H1 (cell line): ENCODE data around the gene NARS2. TPM values are rescaled to one million over a fixed set of nuclear protein-coding genes. Genes with fewer than 3 reads are reported as not detected.

ENCODE experiments used
- CTCF ChIA-PET: fragments of 300-600 bp; sonication (Branson Sonifier 250); formaldehyde crosslinking; loops from one replicate; lab custom pipeline; 2021; ENCODE audit not compliant: partially characterized antibody; lab: Charles Lee
- POLR2A ChIA-PET: fragments of 300-600 bp; sonication (Branson Sonifier 250); formaldehyde crosslinking; loops from one replicate; lab custom pipeline; 2021; ENCODE audit warnings: inconsistent platforms; ENCODE audit not compliant: partially characterized antibody; lab: Charles Lee
- DNase-seq, 2 experiments: peaks; one replicate each; pipeline versions ENCODE4 v3.0.0 to v3.0.0-alpha.2; 2010 to 2022; ENCODE audit warnings: low spot score in 2 of 2, low read depth in 1 of 2, mixed read lengths in 1 of 2
- FAIRE-seq: peaks from 2 replicates; lab custom pipeline; 2011; peaks lifted over from hg19 to GRCh38; lab: Jason Lieb, UNC
- H2AFZ ChIP-seq: 2 replicates; pipeline ENCODE4 v1.8.1; 2012; ENCODE audit warnings: low read length, inconsistent platforms
- H2AK5ac ChIP-seq: 2 replicates; pipeline ENCODE4 v1.6.1; 2013; ENCODE audit warnings: low read depth, low read length
- H2BK120ac ChIP-seq: replicated peaks from 2 replicates; pipeline ENCODE3; 2013; ENCODE audit warnings: low read depth, low read length, inconsistent platforms
- H2BK12ac ChIP-seq: 2 replicates; pipeline ENCODE4 v1.6.1; 2013; ENCODE audit warnings: low read depth, low read length
- H2BK15ac ChIP-seq: 2 replicates; pipeline ENCODE4 v1.6.1; 2013; ENCODE audit warnings: low read length
- H2BK20ac ChIP-seq: 2 replicates; pipeline ENCODE4 v1.6.1; 2013; ENCODE audit warnings: low read length
- H2BK5ac ChIP-seq: 2 replicates; pipeline ENCODE4 v1.6.1; 2013; ENCODE audit warnings: low read depth, low read length
- H3K14ac ChIP-seq: 2 replicates; pipeline ENCODE4 v1.6.1; 2013; ENCODE audit warnings: inconsistent platforms; ENCODE audit not compliant: insufficient read length
- H3K18ac ChIP-seq: 2 replicates; pipeline ENCODE4 v1.6.1; 2013; ENCODE audit warnings: low read length; ENCODE audit errors: extremely low read depth
- H3K23ac ChIP-seq: 2 replicates; pipeline ENCODE4 v1.6.1; 2013; ENCODE audit warnings: inconsistent platforms; ENCODE audit not compliant: insufficient read length
- H3K23me2 ChIP-seq: 2 replicates; pipeline ENCODE4 v1.6.1; 2013; ENCODE audit warnings: low read depth, low read length
- H3K27ac ChIP-seq: 2 replicates; pipeline ENCODE4 v1.6.1; 2011; ENCODE audit warnings: low read depth, low read length, inconsistent platforms
- H3K27me3 ChIP-seq, 4 experiments: replicated peaks in 1 of 4; 1 replicate in 1 of 4; 2 replicates in 3 of 4; pipeline versions ENCODE4 v1.6.1 to v1.8.1; 2011 to 2013; ENCODE audit warnings: low read length in 3 of 4, mild to moderate bottlenecking in 3 of 4, inconsistent platforms in 2 of 4, mixed read lengths in 2 of 4, moderate library complexity in 1 of 4; ENCODE audit not compliant: control insufficient read depth in 3 of 4, insufficient read depth in 3 of 4; ENCODE audit errors: extremely low read depth in 1 of 4
- H3K36me3 ChIP-seq, 4 experiments: 2 replicates each; pipeline versions ENCODE4 v1.6.1 to v1.8.1; 2011 to 2013; ENCODE audit warnings: mild to moderate bottlenecking in 4 of 4, low read length in 3 of 4, moderate library complexity in 2 of 4, control low read depth in 1 of 4, inconsistent platforms in 1 of 4; ENCODE audit not compliant: insufficient read depth in 4 of 4, control insufficient read depth in 2 of 4
- H3K4ac ChIP-seq: replicated peaks from 2 replicates; pipeline ENCODE3; 2013; ENCODE audit warnings: low read length, low read depth, mixed read lengths, inconsistent platforms; ENCODE audit not compliant: insufficient read length
- H3K4me1 ChIP-seq, 4 experiments: replicated peaks in 1 of 4; 1 replicate in 1 of 4; 2 replicates in 3 of 4; pipeline versions ENCODE4 v1.6.1 to v1.8.1; 2011 to 2013; ENCODE audit warnings: low read length in 3 of 4, inconsistent platforms in 2 of 4, mixed read lengths in 1 of 4; ENCODE audit not compliant: insufficient read depth in 4 of 4, control insufficient read depth in 3 of 4
- H3K4me2 ChIP-seq, 2 experiments: 2 replicates each; pipeline versions ENCODE4 v1.6.1 to v1.8.1; 2011 to 2013; ENCODE audit warnings: low read depth in 2 of 2, low read length in 2 of 2, control low read depth in 1 of 2, inconsistent platforms in 1 of 2, mild to moderate bottlenecking in 1 of 2; ENCODE audit not compliant: insufficient read depth in 1 of 2
- H3K4me3 ChIP-seq, 4 experiments: fragments of 200-600, 300-600 bp in 1 of 4; sonication (generic), shearing (Covaris generic), sonication (Bioruptor Twin) in 1 of 4; 2 replicates each; pipeline versions ENCODE4 v1.5.1 to v1.8.1; 2011 to 2016; ENCODE audit warnings: low read length in 4 of 4, low read depth in 3 of 4, control low read depth in 2 of 4, inconsistent platforms in 2 of 4, mild to moderate bottlenecking in 2 of 4, mixed read lengths in 1 of 4, moderate library complexity in 1 of 4; ENCODE audit not compliant: insufficient read depth in 2 of 4; ENCODE audit errors: extremely low read depth in 1 of 4
- H3K56ac ChIP-seq: replicated peaks from 2 replicates; pipeline ENCODE3; 2013; ENCODE audit warnings: low read depth, mild to moderate bottlenecking, mixed read lengths, low read length, inconsistent platforms; ENCODE audit not compliant: insufficient read length
- H3K79me1 ChIP-seq: 2 replicates; pipeline ENCODE4 v1.6.1; 2013; ENCODE audit warnings: low read depth, low read length, control low read depth
- H3K79me2 ChIP-seq, 2 experiments: 2 replicates each; pipeline versions ENCODE4 v1.6.1 to v1.8.1; 2012 to 2013; ENCODE audit warnings: low read length in 2 of 2, mild to moderate bottlenecking in 2 of 2, inconsistent platforms in 1 of 2; ENCODE audit not compliant: insufficient read depth in 2 of 2, control insufficient read depth in 1 of 2
- H3K9ac ChIP-seq, 4 experiments: replicated peaks in 1 of 4; 1 replicate in 1 of 4; 2 replicates in 3 of 4; pipeline versions ENCODE4 v1.6.1 to v1.8.1; 2011 to 2013; ENCODE audit warnings: low read depth in 3 of 4, low read length in 3 of 4, control low read depth in 2 of 4, mild to moderate bottlenecking in 2 of 4, moderate library complexity in 2 of 4, inconsistent platforms in 1 of 4; ENCODE audit errors: extremely low read depth in 1 of 4
- H3K9me3 ChIP-seq, 2 experiments: 2 replicates each; pipeline versions ENCODE4 v1.6.1 to v1.8.1; 2012 to 2013; ENCODE audit warnings: mild to moderate bottlenecking in 2 of 2, moderate library complexity in 2 of 2, control low read depth in 1 of 2, inconsistent platforms in 1 of 2, low read depth in 1 of 2, low read length in 1 of 2, mixed read lengths in 1 of 2; ENCODE audit not compliant: insufficient read depth in 2 of 2
- H4K20me1 ChIP-seq, 2 experiments: replicated peaks in 1 of 2; 2 replicates each; pipeline versions ENCODE3 to v1.8.1; 2011 to 2013; ENCODE audit warnings: inconsistent platforms in 2 of 2, low read length in 2 of 2, mild to moderate bottlenecking in 1 of 2; ENCODE audit not compliant: insufficient read depth in 2 of 2, control insufficient read depth in 1 of 2
- H4K5ac ChIP-seq: 2 replicates; pipeline ENCODE4 v1.6.1; 2013; ENCODE audit warnings: low read length, low read depth, mixed read lengths, inconsistent platforms; ENCODE audit not compliant: insufficient read length
- H4K8ac ChIP-seq: 2 replicates; pipeline ENCODE4 v1.8.0; 2013; ENCODE audit warnings: mild to moderate bottlenecking, moderate library complexity, low read length, inconsistent platforms; ENCODE audit not compliant: insufficient read depth; ENCODE audit errors: extremely low read depth
- H4K91ac ChIP-seq: replicated peaks from 2 replicates; pipeline ENCODE3; 2013; ENCODE audit warnings: low read length, mixed read lengths, inconsistent platforms; ENCODE audit not compliant: insufficient read length
- RAD21 ChIP-seq, 2 experiments: IDR thresholded peaks in 1 of 2; conservative IDR thresholded peaks in 1 of 2; 2 replicates each; pipeline ENCODE4 v1.6.1; 2011; ENCODE audit warnings: low read depth in 2 of 2, low read length in 2 of 2, improper control_type of control experiment in 1 of 2, inconsistent platforms in 1 of 2, mild to moderate bottlenecking in 1 of 2, moderate library complexity in 1 of 2
- RXRA ChIP-seq: IDR thresholded peaks from 2 replicates; pipeline ENCODE4 v1.6.1; 2011; ENCODE audit warnings: low read depth, mild to moderate bottlenecking, low read length, moderate library complexity; ENCODE audit not compliant: insufficient read depth
- SRF ChIP-seq: IDR thresholded peaks from 2 replicates; pipeline ENCODE4 v1.6.1; 2011; ENCODE audit warnings: mild to moderate bottlenecking, low read depth, low read length, moderate library complexity
- WGBS, 2 experiments: shearing (Covaris generic) in 1 of 2; methylation state at CpG; one replicate each; pipeline versions ENCODE4 v1.1.6 to v1.1.7; 2013 to 2015; ENCODE audit warnings: low lambda C conversion rate in 2 of 2, mixed read lengths in 2 of 2, inconsistent platforms in 1 of 2, low coverage in 1 of 2, missing lambda C conversion rate in 1 of 2; ENCODE audit not compliant: insufficient replicate concordance in 2 of 2, insufficient coverage in 1 of 2, insufficient read length in 1 of 2; ENCODE audit errors: extremely low coverage in 1 of 2, missing lambda C conversion rate in 1 of 2; 5-methylcytosine and 5-hydroxymethylcytosine counted together
- polyA plus RNA-seq, 7 experiments: library from polyadenylated mRNA; depleted of rRNA in 3 of 7; stranded (reverse) in 5 of 7; unstranded in 2 of 7; fragments of >200 nt in 5 of 7; fragments of 200-250 nt in 2 of 7; gene quantifications; 1 replicate in 5 of 7; 2 replicates in 1 of 7; 4 replicates in 1 of 7; pipeline versions ENCODE4 v1.2.1 to v1.2.3, GENCODE V29; 2011 to 2013; ENCODE audit warnings: missing spikeins in 2 of 7, mixed read lengths in 2 of 7
- total RNA-seq: library from RNA; stranded (reverse); fragmentation: NEBNext Ultra II Directional; extraction: Animal tissue kit (Norgen Biotek cat#: 25700); gene quantifications from 2 replicates; pipeline ENCODE4 v1.2.1, GENCODE V29; 2021

Gene NARS2
- total and polyA plus RNA-seq, 2 of the 8 experiments (the other 6 are each of a cell fraction or from before 2014, with no cell fraction given), result 26.2 to 51.6 TPM

DNA sequence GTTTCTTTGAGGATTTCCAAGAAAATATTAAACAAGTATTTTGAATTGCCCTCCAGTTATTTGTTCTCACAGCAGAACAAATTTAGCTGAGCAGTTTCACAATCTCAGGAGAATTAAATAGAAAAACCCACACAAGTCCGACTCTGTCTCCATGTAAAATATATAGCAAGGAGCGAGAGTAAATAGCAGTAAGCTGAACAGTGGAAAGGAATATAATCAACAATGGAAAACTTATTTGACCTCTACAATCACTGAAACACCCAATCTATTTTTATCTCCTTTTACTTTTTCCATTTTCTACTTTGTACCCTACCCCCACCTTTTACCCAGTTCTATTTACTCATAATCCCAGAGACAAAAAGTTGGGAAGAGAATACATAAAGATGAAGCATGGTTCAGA is 34.4 kb downstream of the NARS2 start:
- Histone ChIP-seq H3K9me3 (no peaks in the 10 kb centered on the region), H3K4me1 (no peaks in the 10 kb centered on the region), H4K20me1 (peaks cover 1 to 2% of the 10 kb centered on the region in 2 experiments), H2BK20ac (no peak overlapping the region), H4K5ac (no peak overlapping the region), H3K4me3 (no peak overlapping the region), H4K8ac (no peak overlapping the region), H3K14ac (no peak overlapping the region), H2BK5ac (no peak overlapping the region), H3K4me2 (no peak overlapping the region), H2AK5ac (no peak overlapping the region), H3K9ac (no peak overlapping the region), H4K91ac (no peak overlapping the region), H2BK120ac (no peak overlapping the region), H2BK12ac (no peak overlapping the region), H3K4ac (no peak overlapping the region), H3K18ac (no peak overlapping the region), H3K79me2 (peaks cover 0 to 9% of the 10 kb centered on the region in 2 experiments; a peak in 2 of 4 replicates), H3K36me3 (peaks cover 0 to 8% (median 2%) of the 10 kb centered on the region in 4 experiments; a peak in 2 of 8 replicates), H3K23me2 (no peaks in the 10 kb centered on the region), H3K27me3 (no peaks in the 10 kb centered on the region), H2AFZ (no peak overlapping the region), H3K79me1 (no peaks in the 10 kb centered on the region; the same call in 1 of the 2 replicates), H3K23ac (no peak overlapping the region), H3K27ac (no peak overlapping the region), H3K56ac (no peak overlapping the region), H2BK15ac (no peak overlapping the region)
- POLR2A ChIA-PET, result interaction anchor here (0.9 kb wide), 1 partner anchor 21 kb away, joined by 3 read pairs; no protein-coding TSS in a partner anchor
- DNase-seq (no peak), FAIRE-seq (no peak)
- CTCF ChIA-PET, result no interaction called here
- TF ChIP-seq SRF, result no peak
- TF ChIP-seq RAD21 (IDR thresholded peaks at IDR 0.05 in 1 of 2, conservative IDR thresholded peaks at IDR 0.05 in 1 of 2; ENCODE audit: low read depth in 2 of 2, low read length in 2 of 2), result no peak
- no peak for TF ChIP-seq RXRA
- WGBS, 2 experiments, result 93% methylated on average over 2 of the region's 2 CpGs; no CpG with 5 or more reads in 1 of the 2 experiments
